Activated CD4-positive, alpha-beta memory T cell treated with anti-CD3 and anti-CD28 coated beads, Interleukin-2, amount 10 ng/mL, durations not matched to agents 7 days and 5 days (primary cell): ENCODE results near the gene LRP1B. TPM values are rescaled to one million over a fixed set of nuclear protein-coding genes. Genes with fewer than 3 reads are reported as not detected.
"Not testable (repeated sequence)": the region's sequence is repeated elsewhere in the genome, so short reads cannot be mapped to it uniquely, and the experiment has no call there.

Source experiments
- CTCF ChIA-PET: fragments of 350-600 bp; sonication (Branson Sonifier 250); formaldehyde crosslinking; loops from one replicate; lab custom pipeline; 2021; ENCODE audit warnings: antibody characterized with exemption, inconsistent platforms; lab: Charles Lee
- POLR2A ChIA-PET: fragments of 350-600 bp; sonication (Branson Sonifier 250); formaldehyde crosslinking; loops from one replicate; lab custom pipeline; 2021; ENCODE audit warnings: antibody characterized with exemption; lab: Charles Lee
- DNase-seq: peaks from one replicate; pipeline ENCODE4 v3.0.0-alpha.2; 2020
- H3K27ac Mint-ChIP-seq: one replicate; pipeline ENCODE4 v1.8.0; 2021; ENCODE audit warnings: mild to moderate bottlenecking, mixed read lengths
- H3K27me3 Mint-ChIP-seq: one replicate; pipeline ENCODE4 v1.8.0; 2021; ENCODE audit warnings: mixed read lengths
- H3K36me3 Mint-ChIP-seq: one replicate; pipeline ENCODE4 v1.8.0; 2021; ENCODE audit warnings: low read depth, mixed read lengths
- H3K4me1 Mint-ChIP-seq: one replicate; pipeline ENCODE4 v1.8.0; 2021; ENCODE audit warnings: mixed read lengths
- H3K4me3 Mint-ChIP-seq: one replicate; pipeline ENCODE4 v1.8.0; 2021; ENCODE audit warnings: mild to moderate bottlenecking, mixed read lengths
- H3K9me3 Mint-ChIP-seq: one replicate; pipeline ENCODE4 v1.8.0; 2021; ENCODE audit warnings: mixed read lengths
- total RNA-seq, 2 experiments: library from RNA; stranded (reverse); gene quantifications; one replicate each; pipeline ENCODE4 v1.2.3, GENCODE V29; 2021

LRP1B gene
- total RNA-seq, 2 experiments from 2014 or later: not detected

DNA sequence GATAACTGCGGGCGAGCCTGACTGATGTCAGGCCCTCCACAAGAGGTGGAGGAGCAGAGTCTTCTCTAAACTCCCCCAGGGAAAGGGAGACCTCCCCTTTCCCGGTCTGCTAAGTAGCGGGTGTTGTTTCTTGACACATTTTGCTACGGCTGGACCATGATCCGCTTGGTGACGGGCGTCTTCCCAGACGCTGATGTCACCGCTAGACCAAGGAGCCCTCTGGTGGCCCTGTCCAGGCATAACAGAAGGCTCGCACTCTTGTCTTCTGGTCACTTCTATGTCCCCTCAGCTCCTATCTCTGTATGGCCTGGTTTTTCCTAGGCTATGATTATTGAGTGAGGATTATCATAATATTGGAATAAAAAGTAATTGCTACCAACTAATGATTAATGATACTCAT is 1166.5 kb downstream of the LRP1B start:
- H3K9me3 Mint-ChIP-seq, H3K4me1 Mint-ChIP-seq, CTCF ChIA-PET, POLR2A ChIA-PET, H3K4me3 Mint-ChIP-seq, H3K27ac Mint-ChIP-seq, H3K27me3 Mint-ChIP-seq, DNase-seq, H3K36me3 Mint-ChIP-seq: not testable (repeated sequence)

DNA sequence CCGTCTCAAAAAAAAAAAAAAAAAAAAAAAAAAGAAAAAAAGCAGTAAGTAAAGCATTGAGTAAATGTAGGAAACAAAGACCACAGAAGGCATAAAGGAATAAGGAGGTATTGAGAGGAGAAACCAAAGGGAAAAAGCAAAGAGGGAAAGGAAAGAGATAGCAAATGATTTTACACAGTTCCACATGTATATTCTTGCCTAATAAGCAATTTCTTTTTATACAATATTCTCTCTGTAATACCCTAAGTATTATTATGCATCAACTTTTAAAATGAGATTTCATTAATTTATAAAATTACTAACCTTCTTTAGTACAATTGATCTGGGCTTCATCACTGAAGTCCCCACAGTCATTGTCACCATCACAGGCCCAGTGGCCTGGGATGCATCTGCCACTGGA is 1180.9 kb downstream of the LRP1B start:
- DNase-seq: no peak
- ChIA-PET CTCF (no interaction called here), POLR2A (no interaction called here)
- Mint-ChIP-seq H3K36me3 (no peaks in the 10 kb centered on the region), H3K27me3 (no peaks in the 10 kb centered on the region), H3K27ac (no peak overlapping the region), H3K9me3 (peaks cover 9% of the 10 kb centered on the region), H3K4me3 (no peak overlapping the region), H3K4me1 (no peaks in the 10 kb centered on the region)

DNA sequence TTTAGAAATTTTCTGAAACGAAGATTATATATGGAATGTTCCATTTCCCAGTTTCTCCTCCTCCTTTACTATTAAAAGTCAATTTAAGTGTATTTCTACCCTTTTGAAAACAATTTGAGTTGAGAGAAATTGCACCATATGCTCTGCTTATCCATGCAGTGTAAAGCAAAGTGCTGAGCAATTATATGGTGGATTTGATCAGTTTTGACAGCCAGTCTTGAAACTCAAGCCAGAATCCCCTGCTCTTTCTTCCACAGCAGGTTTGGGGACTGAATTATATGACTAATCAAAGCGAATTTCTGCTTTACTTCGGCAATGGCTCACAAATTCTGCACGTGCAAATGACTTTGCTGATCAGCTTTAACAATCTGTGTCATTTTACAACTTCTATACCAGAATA is 1183.6 kb downstream of the LRP1B start:
- Mint-ChIP-seq H3K27ac (no peak overlapping the region), H3K27me3 (no peaks in the 10 kb centered on the region), H3K4me1 (no peaks in the 10 kb centered on the region), H3K36me3 (no peaks in the 10 kb centered on the region), H3K4me3 (no peak overlapping the region), H3K9me3 (peaks cover 11% of the 10 kb centered on the region)
- CTCF ChIA-PET: no interaction called here
- POLR2A ChIA-PET: no interaction called here
- DNase-seq: no peak

DNA sequence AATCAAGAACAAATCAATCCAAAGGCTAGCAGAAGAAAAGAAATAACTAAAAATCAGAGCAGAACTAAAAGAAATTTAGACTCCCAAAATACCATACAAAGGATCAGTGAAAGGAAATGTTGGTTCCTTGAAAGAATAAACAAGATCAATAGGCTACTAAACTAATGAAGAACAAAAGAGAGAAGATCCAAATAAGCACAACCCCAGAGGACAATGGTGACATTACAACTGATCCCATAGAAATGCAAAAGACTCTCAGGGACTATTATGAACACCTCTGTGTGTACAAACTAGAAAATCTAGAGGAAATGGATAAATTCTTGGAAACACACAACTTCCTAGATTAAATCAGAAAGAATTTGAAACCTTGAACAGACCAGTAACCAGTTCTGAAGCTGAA is 1186.9 kb downstream of the LRP1B start:
- Mint-ChIP-seq H3K9me3 (peaks cover 14% of the 10 kb centered on the region), H3K4me3 (no peak overlapping the region), H3K36me3 (no peaks in the 10 kb centered on the region), H3K4me1 (no peaks in the 10 kb centered on the region), H3K27ac (no peak overlapping the region), H3K27me3 (no peaks in the 10 kb centered on the region)
- DNase-seq: no peak
- CTCF ChIA-PET: no interaction called here
- POLR2A ChIA-PET: no interaction called here

DNA sequence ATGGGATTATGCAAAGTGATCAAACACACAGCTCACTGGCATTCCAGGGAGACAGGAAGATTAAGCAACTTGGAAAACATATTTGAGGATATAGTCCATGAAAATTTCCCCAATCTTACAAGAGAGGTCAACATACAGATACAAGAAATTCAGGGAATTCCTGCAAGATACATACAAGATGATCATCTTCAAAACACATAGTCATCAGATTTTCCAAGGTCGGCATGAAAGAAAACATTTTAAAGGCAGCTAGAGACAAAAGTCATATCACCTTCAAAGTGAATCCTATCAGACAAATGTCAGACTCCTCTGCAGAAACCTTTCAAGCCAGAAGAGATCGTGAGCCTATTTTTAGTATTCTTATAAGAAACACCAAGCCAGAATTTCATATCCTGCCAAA is 1188.5 kb downstream of the LRP1B start:
- no peaks in the 10 kb centered on the region for H3K4me1 Mint-ChIP-seq
- ChIA-PET POLR2A (no interaction called here), CTCF (no interaction called here)
- H3K27me3 Mint-ChIP-seq: no peaks in the 10 kb centered on the region
- no peak for DNase-seq
- no peak overlapping the region for H3K27ac Mint-ChIP-seq
- H3K4me3 Mint-ChIP-seq: no peak overlapping the region
- H3K36me3 Mint-ChIP-seq: no peaks in the 10 kb centered on the region
- peaks cover 14% of the 10 kb centered on the region for H3K9me3 Mint-ChIP-seq

DNA sequence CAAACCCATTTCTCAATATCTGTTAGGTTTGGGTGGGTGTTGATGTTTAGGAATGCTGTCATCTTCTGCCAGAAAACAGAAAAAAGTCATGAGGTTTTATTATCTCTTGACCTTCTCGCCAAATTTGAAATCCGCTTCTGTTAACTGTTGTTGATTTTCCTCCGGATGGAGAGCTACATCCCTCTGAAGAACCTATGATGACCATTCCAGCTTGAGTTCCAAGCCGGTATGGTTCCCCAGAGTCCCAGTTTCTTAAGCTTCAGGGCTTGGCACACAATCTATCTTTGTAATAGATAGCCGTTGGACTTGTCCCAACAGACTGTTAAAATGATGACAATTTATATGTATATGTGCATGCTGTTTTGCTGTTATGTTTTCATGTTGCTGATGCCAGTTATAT is 1201.0 kb downstream of the LRP1B start:
- no peak overlapping the region for H3K4me3 Mint-ChIP-seq
- no peak overlapping the region for H3K27ac Mint-ChIP-seq
- H3K36me3 Mint-ChIP-seq: no peaks in the 10 kb centered on the region
- H3K27me3 Mint-ChIP-seq: no peaks in the 10 kb centered on the region
- no peak for DNase-seq
- POLR2A ChIA-PET: no interaction called here
- CTCF ChIA-PET: no interaction called here
- H3K9me3 Mint-ChIP-seq: peaks cover 5% of the 10 kb centered on the region
- H3K4me1 Mint-ChIP-seq: no peaks in the 10 kb centered on the region

DNA sequence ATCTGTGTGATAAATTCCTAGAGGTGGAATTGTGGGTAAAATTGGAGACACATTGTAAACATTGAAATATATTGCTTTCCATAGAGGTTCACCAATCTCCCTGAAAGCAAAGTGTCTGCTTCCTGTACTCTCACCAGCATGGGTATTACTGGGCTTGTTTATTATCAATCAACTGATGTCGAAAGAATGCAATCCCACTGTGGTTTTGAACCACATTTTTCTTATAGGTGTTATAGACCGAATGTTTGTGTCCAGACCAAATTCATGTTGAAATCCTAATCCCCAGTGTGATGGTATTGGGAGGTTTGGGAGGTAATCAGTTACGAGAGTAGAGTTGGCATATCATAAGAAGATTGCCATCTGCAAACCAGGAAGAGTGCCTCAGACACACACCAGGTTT is 1212.4 kb downstream of the LRP1B start:
- ChIA-PET POLR2A (no interaction called here), CTCF (no interaction called here)
- Mint-ChIP-seq H3K27ac (no peak overlapping the region), H3K4me3 (no peak overlapping the region), H3K9me3 (peaks cover 17% of the 10 kb centered on the region), H3K27me3 (no peaks in the 10 kb centered on the region), H3K36me3 (no peaks in the 10 kb centered on the region), H3K4me1 (no peaks in the 10 kb centered on the region)
- no peak for DNase-seq

DNA sequence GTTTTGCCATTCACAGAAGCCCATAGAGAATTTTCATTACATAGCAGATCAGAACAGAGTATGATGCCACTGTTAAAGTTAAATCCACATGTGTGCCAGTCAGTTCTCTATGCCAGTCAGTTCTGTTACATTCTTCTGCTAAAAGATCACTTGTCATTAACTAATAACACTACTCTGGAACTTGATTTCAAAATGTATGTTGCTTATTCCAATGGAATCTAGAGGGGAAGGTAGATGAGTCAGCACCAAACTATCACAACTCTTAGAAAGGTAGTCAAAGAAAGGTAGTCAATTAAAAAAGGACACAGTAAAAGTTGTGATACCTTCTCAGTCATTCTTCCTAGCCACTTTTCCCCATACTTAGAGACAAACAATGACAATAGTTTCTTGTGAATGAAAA is 1214.4 kb downstream of the LRP1B start:
- no peaks in the 10 kb centered on the region for H3K36me3 Mint-ChIP-seq
- no peaks in the 10 kb centered on the region for H3K4me1 Mint-ChIP-seq
- H3K9me3 Mint-ChIP-seq: peaks cover 15% of the 10 kb centered on the region
- ChIA-PET POLR2A (no interaction called here), CTCF (no interaction called here)
- no peak for DNase-seq
- no peak overlapping the region for H3K27ac Mint-ChIP-seq
- H3K27me3 Mint-ChIP-seq: no peaks in the 10 kb centered on the region
- no peak overlapping the region for H3K4me3 Mint-ChIP-seq

DNA sequence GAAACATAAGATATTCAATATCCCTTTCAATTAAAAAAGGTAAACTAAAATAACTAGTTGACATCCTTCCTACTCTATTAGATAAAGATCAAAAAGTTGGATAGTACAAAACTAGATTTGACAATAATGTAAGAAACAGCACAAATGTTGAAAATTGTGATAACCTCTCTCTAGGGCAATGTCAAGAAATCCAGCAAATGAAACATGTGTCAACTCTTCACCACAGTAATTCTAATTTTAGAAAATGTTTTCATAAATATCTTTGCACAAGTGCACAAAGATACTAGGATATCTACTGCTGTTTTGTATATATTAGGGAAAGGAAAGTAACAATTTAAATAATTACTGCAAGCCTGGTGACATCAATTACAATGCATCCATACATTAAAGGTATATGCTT is 1220.1 kb downstream of the LRP1B start:
- H3K27ac Mint-ChIP-seq: no peak overlapping the region
- ChIA-PET CTCF (no interaction called here), POLR2A (no interaction called here)
- no peak overlapping the region for H3K4me3 Mint-ChIP-seq
- no peaks in the 10 kb centered on the region for H3K36me3 Mint-ChIP-seq
- H3K9me3 Mint-ChIP-seq: peaks cover 13% of the 10 kb centered on the region
- H3K4me1 Mint-ChIP-seq: no peaks in the 10 kb centered on the region
- DNase-seq: no peak
- H3K27me3 Mint-ChIP-seq: no peaks in the 10 kb centered on the region

DNA sequence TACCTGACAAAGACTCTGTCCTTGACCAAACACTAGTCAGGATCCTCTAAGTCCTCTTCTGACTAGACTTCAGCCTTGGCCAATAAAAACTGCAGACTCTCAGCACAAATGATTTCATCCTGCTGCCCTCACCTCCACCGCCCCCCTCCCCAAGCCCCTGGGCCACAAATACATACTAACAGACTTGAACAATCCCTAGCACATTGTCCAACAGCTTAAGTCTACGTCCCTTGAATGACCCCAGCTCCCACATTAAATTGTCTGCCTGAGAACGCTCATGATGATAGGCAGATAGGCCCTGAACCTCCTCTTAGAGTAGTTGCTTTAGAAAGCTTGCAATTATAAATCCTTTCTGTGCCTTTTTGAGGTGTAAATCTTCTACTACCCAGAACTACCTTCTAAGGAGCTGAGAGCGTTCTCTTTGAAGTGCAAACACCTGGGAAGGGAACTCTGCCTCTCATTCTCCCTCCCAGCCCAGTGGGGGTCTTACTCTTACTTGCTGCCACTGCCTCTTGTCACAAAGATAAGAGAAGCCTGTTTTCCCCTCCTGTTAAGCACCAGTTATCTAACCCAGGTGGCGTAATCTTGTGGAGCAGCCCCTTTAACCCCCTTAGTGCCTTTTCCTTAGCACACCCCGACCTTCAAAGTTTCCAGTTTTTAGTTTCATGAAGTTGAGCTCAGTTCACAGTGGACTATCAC is 1225.6 kb downstream of the LRP1B start:
- H3K27ac Mint-ChIP-seq: no peak overlapping the region
- no peaks in the 10 kb centered on the region for H3K36me3 Mint-ChIP-seq
- peaks cover 7% of the 10 kb centered on the region for H3K9me3 Mint-ChIP-seq
- DNase-seq: no peak
- CTCF ChIA-PET: no interaction called here
- no peaks in the 10 kb centered on the region for H3K4me1 Mint-ChIP-seq
- H3K27me3 Mint-ChIP-seq: no peaks in the 10 kb centered on the region
- POLR2A ChIA-PET: no interaction called here
- no peak overlapping the region for H3K4me3 Mint-ChIP-seq

DNA sequence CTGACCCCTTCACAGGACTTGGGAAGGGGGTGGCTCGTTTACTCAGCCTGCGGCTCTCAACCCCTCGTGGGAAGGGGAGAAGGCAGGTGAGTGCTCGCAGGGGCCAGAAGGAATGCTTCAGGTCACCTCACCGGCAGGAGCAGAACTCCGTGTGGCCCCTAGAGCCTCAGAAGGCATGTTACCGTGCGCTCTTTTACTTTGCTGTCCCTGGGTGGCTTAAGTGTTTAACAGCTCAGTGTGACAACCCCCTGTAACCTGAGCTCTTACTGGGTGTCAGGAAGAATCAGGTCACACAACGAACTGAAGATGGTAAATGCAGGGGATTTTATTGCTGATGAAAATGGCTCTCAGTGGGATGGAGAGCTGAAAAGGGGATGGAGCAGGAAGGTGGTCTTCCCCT is 1235.4 kb downstream of the LRP1B start:
- CTCF ChIA-PET: no interaction called here
- DNase-seq: no peak
- POLR2A ChIA-PET: no interaction called here
- Mint-ChIP-seq H3K9me3 (peaks cover 15% of the 10 kb centered on the region), H3K27ac (no peak overlapping the region), H3K27me3 (no peaks in the 10 kb centered on the region), H3K4me1 (no peaks in the 10 kb centered on the region), H3K36me3 (no peaks in the 10 kb centered on the region), H3K4me3 (no peak overlapping the region)

DNA sequence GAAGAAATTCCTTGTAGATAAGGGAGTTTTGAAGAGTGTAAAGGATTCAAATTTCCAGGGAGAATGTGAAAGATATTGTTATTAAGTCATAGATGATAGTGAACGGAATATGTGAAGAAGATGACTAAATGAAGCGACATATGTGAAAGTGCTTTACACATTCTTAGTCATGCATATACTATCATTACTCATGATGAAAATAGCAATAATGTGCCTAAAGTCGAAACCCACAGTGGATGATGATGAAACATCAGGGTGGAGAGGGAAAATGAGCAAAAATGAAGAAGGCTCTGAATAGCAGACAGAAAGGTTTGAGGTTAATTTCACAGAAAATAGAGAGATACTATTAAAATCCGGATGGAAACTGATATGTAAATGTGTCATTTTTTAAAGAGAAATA is 1237.1 kb downstream of the LRP1B start:
- H3K27me3 Mint-ChIP-seq: no peaks in the 10 kb centered on the region
- no peak overlapping the region for H3K4me3 Mint-ChIP-seq
- no peak for DNase-seq
- POLR2A ChIA-PET: no interaction called here
- H3K27ac Mint-ChIP-seq: no peak overlapping the region
- H3K36me3 Mint-ChIP-seq: no peaks in the 10 kb centered on the region
- H3K4me1 Mint-ChIP-seq: no peaks in the 10 kb centered on the region
- CTCF ChIA-PET: no interaction called here
- H3K9me3 Mint-ChIP-seq: peaks cover 17% of the 10 kb centered on the region

DNA sequence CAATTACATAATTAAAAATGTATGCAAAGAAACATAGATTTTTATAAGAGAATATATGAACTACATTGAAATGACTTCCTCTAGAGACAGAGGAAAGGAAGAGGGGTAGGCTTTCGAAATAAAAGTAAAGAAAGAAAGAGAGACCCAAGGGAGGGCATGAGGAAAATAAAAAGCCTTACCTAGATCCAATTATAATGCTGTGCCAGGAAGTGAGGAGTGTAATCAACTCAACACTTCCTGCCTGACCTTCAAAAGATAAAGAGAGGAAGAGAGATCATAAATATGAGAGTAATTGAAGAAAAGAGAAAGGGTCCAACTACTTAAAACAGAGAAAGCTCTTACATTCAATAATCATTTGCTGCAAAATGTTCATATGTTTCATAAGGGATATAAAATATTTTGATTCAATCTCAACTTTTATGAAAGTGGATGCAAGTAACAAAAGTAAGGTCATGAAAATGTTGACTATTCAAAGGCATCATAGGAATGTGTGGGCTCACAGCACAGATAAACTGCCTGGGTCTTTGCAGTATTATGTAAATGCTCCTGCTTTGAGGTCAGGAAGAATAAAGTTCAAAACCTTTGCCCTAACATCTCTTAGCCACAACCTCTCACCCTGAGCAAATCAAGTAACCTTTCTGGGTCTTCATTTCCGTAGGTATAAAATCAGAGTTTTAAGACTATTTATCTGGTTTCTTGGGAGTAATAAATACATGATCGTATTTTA is 1237.7 kb downstream of the LRP1B start:
- no peaks in the 10 kb centered on the region for H3K27me3 Mint-ChIP-seq
- ChIA-PET POLR2A (no interaction called here), CTCF (no interaction called here)
- no peaks in the 10 kb centered on the region for H3K4me1 Mint-ChIP-seq
- DNase-seq: no peak
- peaks cover 14% of the 10 kb centered on the region for H3K9me3 Mint-ChIP-seq
- H3K4me3 Mint-ChIP-seq: no peak overlapping the region
- no peaks in the 10 kb centered on the region for H3K36me3 Mint-ChIP-seq
- no peak overlapping the region for H3K27ac Mint-ChIP-seq

DNA sequence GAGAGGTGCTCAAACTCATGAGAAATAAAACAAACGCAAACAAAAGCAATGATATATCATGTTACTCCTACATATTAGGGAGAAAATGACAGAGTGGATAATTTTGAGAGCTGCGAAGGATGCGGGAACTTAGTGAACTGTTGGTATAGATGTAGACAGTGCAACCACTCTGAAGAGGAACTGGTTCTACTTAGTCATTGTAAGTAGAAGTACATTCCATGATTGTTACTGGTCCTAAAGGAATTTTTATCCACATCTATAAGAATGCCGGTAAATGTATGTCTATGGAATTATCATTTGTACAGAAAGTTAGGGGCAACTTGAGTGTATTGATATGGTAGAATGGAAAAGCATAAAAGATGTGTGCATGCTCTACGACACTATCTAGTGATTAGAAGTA is 1238.4 kb downstream of the LRP1B start:
- no peaks in the 10 kb centered on the region for H3K27me3 Mint-ChIP-seq
- no peaks in the 10 kb centered on the region for H3K36me3 Mint-ChIP-seq
- DNase-seq: no peak
- H3K9me3 Mint-ChIP-seq: peaks cover 14% of the 10 kb centered on the region
- POLR2A ChIA-PET: no interaction called here
- no peak overlapping the region for H3K27ac Mint-ChIP-seq
- H3K4me3 Mint-ChIP-seq: no peak overlapping the region
- CTCF ChIA-PET: no interaction called here
- H3K4me1 Mint-ChIP-seq: no peaks in the 10 kb centered on the region
